Smooth muscle cell (in vitro differentiated cells): ENCODE measurements around the gene GRM1. TPM values are rescaled to one million over a fixed set of nuclear protein-coding genes. Genes with fewer than 3 reads are reported as not detected.

Experiments
- DNase-seq: peaks from one replicate; lab custom pipeline; 2025; ENCODE audit not compliant: unreplicated experiment; lab: John Stamatoyannopoulos, UW
- H2AFZ ChIP-seq: fragments of 200-600 bp; sonication (generic); 2 replicates; pipeline ENCODE4 v1.6.0; 2016; ENCODE audit warnings: antibody characterized with exemption, low read depth, mild to moderate bottlenecking
- H3F3A ChIP-seq: fragments of 200-600 bp; sonication (generic); 2 replicates; pipeline ENCODE4 v1.6.0; 2017; ENCODE audit warnings: antibody characterized with exemption, low read depth
- H3K27ac ChIP-seq: fragments of 200-600 bp; sonication (generic); 2 replicates; pipeline ENCODE4 v1.5.1; 2016; ENCODE audit warnings: low read depth, mild to moderate bottlenecking
- H3K27me3 ChIP-seq: fragments of 200-600 bp; sonication (generic); 2 replicates; pipeline ENCODE4 v1.6.1; 2016; ENCODE audit warnings: low read depth, mild to moderate bottlenecking
- H3K36me3 ChIP-seq: fragments of 200-600 bp; sonication (generic); 2 replicates; pipeline ENCODE4 v1.5.1; 2016; ENCODE audit warnings: low read depth
- H3K4me1 ChIP-seq: fragments of 200-600 bp; sonication (generic); 2 replicates; pipeline ENCODE4 v1.5.1; 2016; ENCODE audit warnings: low read depth
- H3K4me2 ChIP-seq: fragments of 200-600 bp; sonication (generic); 2 replicates; pipeline ENCODE4 v1.6.0; 2016; ENCODE audit warnings: mild to moderate bottlenecking
- H3K4me3 ChIP-seq: fragments of 200-600 bp; sonication (generic); 2 replicates; pipeline ENCODE4 v1.5.1; 2016; ENCODE audit warnings: mild to moderate bottlenecking
- H3K79me2 ChIP-seq: fragments of 200-600 bp; sonication (generic); 2 replicates; pipeline ENCODE4 v1.6.0; 2016; ENCODE audit warnings: low read depth, mild to moderate bottlenecking
- H3K9ac ChIP-seq: fragments of 200-600 bp; sonication (generic); 2 replicates; pipeline ENCODE4 v1.6.0; 2016; ENCODE audit warnings: low read depth
- H3K9me3 ChIP-seq: fragments of 200-600 bp; sonication (generic); replicated peaks from 2 replicates; pipeline ENCODE4 v1.5.1; 2016; ENCODE audit warnings: low read depth
- H4K20me1 ChIP-seq: fragments of 200-600 bp; sonication (generic); 2 replicates; pipeline ENCODE4 v1.6.0; 2016; ENCODE audit warnings: low read depth
- CTCF ChIP-seq: fragments of 200-600 bp; sonication (generic); IDR thresholded peaks from 2 replicates; pipeline ENCODE4 v1.5.1; 2017; ENCODE audit warnings: borderline replicate concordance, mild to moderate bottlenecking, antibody characterized with exemption; ENCODE audit not compliant: insufficient read depth, poor library complexity, severe bottlenecking
- WGBS: methylation state at CpG from one replicate; pipeline ENCODE4 v1.1.7; 2016; ENCODE audit warnings: low lambda C conversion rate; 5-methylcytosine and 5-hydroxymethylcytosine counted together
- polyA plus RNA-seq: library from polyadenylated mRNA; unstranded; fragments of >200 nt; fragmentation: Nextera tagmentation; extraction: Ambion mirVana; gene quantifications from 2 replicates; pipeline ENCODE4 v1.2.1, GENCODE V29; 2016
- total RNA-seq: library from RNA; depleted of rRNA; stranded (reverse); fragments of >200 nt; gene quantifications from 2 replicates; pipeline ENCODE4 v1.2.3, GENCODE V29; 2014

The GRM1 gene
- total and polyA plus RNA-seq, 2 experiments from 2014 or later = not detected

DNA sequence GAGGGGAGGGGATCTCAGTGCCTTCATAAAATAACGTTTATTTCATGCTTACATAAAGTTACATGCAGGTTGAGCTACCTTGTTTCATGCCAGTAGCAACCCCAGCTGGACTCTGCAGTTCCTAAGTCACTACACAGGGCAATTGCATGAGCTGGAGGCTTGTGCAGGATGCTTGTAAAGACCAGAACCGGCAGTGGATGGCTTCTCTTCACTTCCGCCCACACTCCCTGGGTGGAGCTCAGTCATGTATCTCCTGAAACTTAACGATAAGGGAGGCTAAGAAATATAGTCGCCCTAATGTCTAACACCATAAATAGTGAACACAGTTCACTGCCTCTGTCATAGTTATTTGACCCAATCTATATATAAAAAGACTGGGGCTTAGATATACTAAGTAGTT, 415.3 kb downstream of the GRM1 start:
- no peaks in the 10 kb centered on the region for H3F3A ChIP-seq
- no peaks in the 10 kb centered on the region for H3K79me2 ChIP-seq
- H3K27ac ChIP-seq = no peak overlapping the region
- no peaks in the 10 kb centered on the region for H3K9me3 ChIP-seq
- H2AFZ ChIP-seq = no peak overlapping the region
- H3K4me1 ChIP-seq = no peaks in the 10 kb centered on the region
- TF ChIP-seq CTCF = no peak
- H3K36me3 ChIP-seq = no peaks in the 10 kb centered on the region
- H3K4me2 ChIP-seq = no peak overlapping the region
- DNase-seq = no peak
- no peak overlapping the region for H3K9ac ChIP-seq
- H3K27me3 ChIP-seq = peaks cover 13% of the 10 kb centered on the region
- WGBS = 49% methylated on average over 5 of the region's 5 CpGs
- H3K4me3 ChIP-seq = no peak overlapping the region
- H4K20me1 ChIP-seq = no peaks in the 10 kb centered on the region

- H3K36me3 ChIP-seq = no peaks in the 10 kb centered on the region
- no peak for TF ChIP-seq CTCF
- no peaks in the 10 kb centered on the region for H4K20me1 ChIP-seq
- no peaks in the 10 kb centered on the region for H3K4me1 ChIP-seq
- H3K9me3 ChIP-seq = no peaks in the 10 kb centered on the region
- no peak overlapping the region for H3K27ac ChIP-seq
- peaks cover 8% of the 10 kb centered on the region for H3K27me3 ChIP-seq
- H3K4me3 ChIP-seq = no peak overlapping the region
- H3K4me2 ChIP-seq = no peak overlapping the region
- no peak for DNase-seq
- no peaks in the 10 kb centered on the region for H3F3A ChIP-seq
- no peak overlapping the region for H3K9ac ChIP-seq
- no peaks in the 10 kb centered on the region for H3K79me2 ChIP-seq
- no peak overlapping the region for H2AFZ ChIP-seq
- 91% methylated on average over 4 of the region's 4 CpGs for WGBS
Measured at GRCh38 chr6:146445233-146445632, 416.4 kb downstream of the GRM1 start.

- Histone ChIP-seq H3K79me2 (no peaks in the 10 kb centered on the region), H3K36me3 (no peaks in the 10 kb centered on the region), H3K4me2 (no peak overlapping the region), H4K20me1 (no peaks in the 10 kb centered on the region), H3K27me3 (no peaks in the 10 kb centered on the region), H3K4me3 (no peak overlapping the region), H3K9me3 (peaks cover 7% of the 10 kb centered on the region), H3K9ac (no peak overlapping the region), H2AFZ (no peak overlapping the region), H3K27ac (no peak overlapping the region), H3F3A (no peaks in the 10 kb centered on the region), H3K4me1 (no peaks in the 10 kb centered on the region)
- WGBS = 77% methylated on average over 1 of the region's 1 CpG
- TF ChIP-seq CTCF = no peak
- DNase-seq = no peak
Measured at GRCh38 chr6:146456886-146457285, 428.0 kb downstream of the GRM1 start.

DNA sequence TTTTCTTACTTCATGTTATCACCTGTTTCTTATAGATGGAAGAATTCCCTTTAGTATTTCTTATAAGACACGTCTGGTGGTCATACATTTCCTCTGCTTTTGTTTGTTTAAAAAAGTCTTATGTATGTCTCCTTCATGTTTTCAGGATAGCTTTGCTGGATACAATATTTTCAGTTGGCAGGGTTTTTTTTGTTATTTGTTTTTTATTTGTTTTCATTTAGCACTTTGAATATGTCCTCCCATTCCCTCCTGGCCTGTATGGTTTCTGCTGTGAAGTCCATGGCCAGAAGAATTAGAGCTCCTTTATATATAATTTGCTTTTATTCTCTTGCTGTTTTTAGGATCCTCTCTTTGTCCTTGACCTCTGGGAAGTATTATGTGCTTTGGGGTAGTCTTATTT, 432.1 kb downstream of the GRM1 start:
- TF ChIP-seq CTCF = no peak
- Histone ChIP-seq H4K20me1 (no peaks in the 10 kb centered on the region), H3K27me3 (no peaks in the 10 kb centered on the region), H3K36me3 (no peaks in the 10 kb centered on the region), H3K79me2 (no peaks in the 10 kb centered on the region), H3K4me2 (no peak overlapping the region), H3K4me3 (no peak overlapping the region), H3K9ac (no peak overlapping the region), H3K4me1 (no peaks in the 10 kb centered on the region), H3F3A (no peaks in the 10 kb centered on the region), H2AFZ (no peak overlapping the region), H3K27ac (no peak overlapping the region), H3K9me3 (peaks cover 7% of the 10 kb centered on the region)
- DNase-seq = no peak
- 72% methylated on average over 1 of the region's 1 CpG for WGBS
